Measurements from ENCODE around the gene IL19.

DNA sequence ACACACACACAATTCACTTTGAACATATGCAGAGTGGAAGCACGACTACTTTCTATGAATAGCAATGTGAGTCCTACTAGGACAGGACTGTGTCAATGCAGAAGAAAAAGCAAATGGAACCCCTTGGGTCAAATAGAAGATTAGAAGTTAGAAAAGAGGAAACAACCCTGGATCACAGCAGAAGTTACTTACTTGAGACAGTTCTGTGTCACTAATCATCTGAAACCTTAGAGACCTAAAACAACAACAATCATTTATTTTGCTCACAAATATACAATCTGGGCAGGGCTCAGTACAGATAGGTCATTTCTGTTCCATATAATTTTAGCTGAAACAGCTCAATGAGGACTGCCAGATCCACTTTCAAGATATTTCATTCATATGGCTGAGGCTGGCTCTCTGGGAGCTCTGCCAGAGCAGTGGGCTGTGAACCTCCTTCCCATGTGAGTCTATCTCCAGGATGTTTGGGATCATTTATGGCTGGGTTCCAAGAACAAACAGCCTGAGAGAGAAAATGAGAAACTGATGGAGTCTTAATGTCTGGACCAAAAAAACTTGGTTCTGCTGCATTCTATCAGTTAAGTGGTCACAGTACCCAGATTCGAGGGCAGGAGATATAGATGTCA is 44.3 kb downstream of the IL19 start:
- TF ChIP-seq, protein P1, sequence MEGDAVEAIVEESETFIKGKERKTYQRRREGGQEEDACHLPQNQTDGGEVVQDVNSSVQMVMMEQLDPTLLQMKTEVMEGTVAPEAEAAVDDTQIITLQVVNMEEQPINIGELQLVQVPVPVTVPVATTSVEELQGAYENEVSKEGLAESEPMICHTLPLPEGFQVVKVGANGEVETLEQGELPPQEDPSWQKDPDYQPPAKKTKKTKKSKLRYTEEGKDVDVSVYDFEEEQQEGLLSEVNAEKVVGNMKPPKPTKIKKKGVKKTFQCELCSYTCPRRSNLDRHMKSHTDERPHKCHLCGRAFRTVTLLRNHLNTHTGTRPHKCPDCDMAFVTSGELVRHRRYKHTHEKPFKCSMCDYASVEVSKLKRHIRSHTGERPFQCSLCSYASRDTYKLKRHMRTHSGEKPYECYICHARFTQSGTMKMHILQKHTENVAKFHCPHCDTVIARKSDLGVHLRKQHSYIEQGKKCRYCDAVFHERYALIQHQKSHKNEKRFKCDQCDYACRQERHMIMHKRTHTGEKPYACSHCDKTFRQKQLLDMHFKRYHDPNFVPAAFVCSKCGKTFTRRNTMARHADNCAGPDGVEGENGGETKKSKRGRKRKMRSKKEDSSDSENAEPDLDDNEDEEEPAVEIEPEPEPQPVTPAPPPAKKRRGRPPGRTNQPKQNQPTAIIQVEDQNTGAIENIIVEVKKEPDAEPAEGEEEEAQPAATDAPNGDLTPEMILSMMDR (IDR thresholded peaks at IDR 0.05; ENCODE audit: borderline replicate concordance, extremely low read depth, low read length, poor library complexity, severe bottlenecking): no peak
- TF ChIP-seq EZH2 (IDR thresholded peaks at IDR 0.05; ENCODE audit: borderline replicate concordance, low read depth, low read length, severe bottlenecking): no peak
